Activated CD4-positive, alpha-beta T cell treated with anti-CD3 and anti-CD28 coated beads, Interleukin-2, amount 10 ng/mL, durations not matched to agents 24 days and 14 days (primary cell): ENCODE results near the gene VAV2. TPM values are rescaled to one million over a fixed set of nuclear protein-coding genes. Genes with fewer than 3 reads are reported as not detected.

ENCODE experiments used
- DNase-seq: peaks from one replicate; pipeline ENCODE4 v3.0.0; 2022
- H3K27ac Mint-ChIP-seq: one replicate; pipeline ENCODE4 v1.8.0; 2022; ENCODE audit warnings: mild to moderate bottlenecking, mixed read lengths
- H3K27me3 Mint-ChIP-seq: one replicate; pipeline ENCODE4 v1.8.0; 2022; ENCODE audit warnings: mixed read lengths
- H3K36me3 Mint-ChIP-seq: one replicate; pipeline ENCODE4 v1.8.0; 2022; ENCODE audit warnings: low read depth, mild to moderate bottlenecking, mixed read lengths
- H3K4me1 Mint-ChIP-seq: one replicate; pipeline ENCODE4 v1.8.0; 2021; ENCODE audit warnings: mixed read lengths
- H3K4me3 Mint-ChIP-seq: one replicate; pipeline ENCODE4 v1.8.0; 2022; ENCODE audit warnings: mild to moderate bottlenecking, moderate library complexity, mixed read lengths
- H3K9me3 Mint-ChIP-seq: one replicate; pipeline ENCODE4 v1.8.0; 2021; ENCODE audit warnings: mixed read lengths
- intact Hi-C: fragments of 100-400 bp; cut with micrococcal nuclease; formaldehyde crosslinking; loops from one replicate; pipeline ENCODE4 v1.15.1; 2023
- total RNA-seq: library from RNA; stranded (reverse); gene quantifications from 2 replicates; pipeline ENCODE4 v1.2.3, GENCODE V29; 2022

VAV2 gene
- total RNA-seq, 1 donor from 2014 or later = 9.0 TPM

- H3K4me1 Mint-ChIP-seq = no peaks in the 10 kb centered on the region
- intact Hi-C loops = no loop called here
- no peak overlapping the region for H3K4me3 Mint-ChIP-seq
- no peaks in the 10 kb centered on the region for H3K36me3 Mint-ChIP-seq
- no peak for DNase-seq
- H3K9me3 Mint-ChIP-seq = no peaks in the 10 kb centered on the region
- no peak overlapping the region for H3K27ac Mint-ChIP-seq
- peaks cover 1% of the 10 kb centered on the region for H3K27me3 Mint-ChIP-seq
These were observed 130.4 kb downstream of the VAV2 start for GRCh38 chr9:133861692-133862091.

GRCh38 chr9:133861086-133861485 lies 131.0 kb downstream of the VAV2 start:
- no peaks in the 10 kb centered on the region for H3K4me1 Mint-ChIP-seq
- no peaks in the 10 kb centered on the region for H3K36me3 Mint-ChIP-seq
- no peaks in the 10 kb centered on the region for H3K9me3 Mint-ChIP-seq
- intact Hi-C loops = no loop called here
- H3K4me3 Mint-ChIP-seq = no peak overlapping the region
- no peak for DNase-seq
- H3K27me3 Mint-ChIP-seq = peaks cover 1% of the 10 kb centered on the region
- no peak overlapping the region for H3K27ac Mint-ChIP-seq

- no peaks in the 10 kb centered on the region for H3K36me3 Mint-ChIP-seq
- DNase-seq = no peak
- no peak overlapping the region for H3K27ac Mint-ChIP-seq
- H3K9me3 Mint-ChIP-seq = no peaks in the 10 kb centered on the region
- intact Hi-C loops = no loop called here
- no peak overlapping the region for H3K4me3 Mint-ChIP-seq
- H3K4me1 Mint-ChIP-seq = no peaks in the 10 kb centered on the region
- peaks cover 1% of the 10 kb centered on the region for H3K27me3 Mint-ChIP-seq
These were observed 133.4 kb downstream of the VAV2 start for GRCh38 chr9:133858771-133859170.

GRCh38 chr9:133857639-133858038 lies 134.5 kb downstream of the VAV2 start:
- intact Hi-C loops = no loop called here
- Mint-ChIP-seq H3K4me1 (no peaks in the 10 kb centered on the region), H3K4me3 (no peak overlapping the region), H3K27ac (no peak overlapping the region), H3K36me3 (no peaks in the 10 kb centered on the region), H3K27me3 (peaks cover 1% of the 10 kb centered on the region), H3K9me3 (no peaks in the 10 kb centered on the region)
- no peak for DNase-seq

- Mint-ChIP-seq H3K27me3 (no peaks in the 10 kb centered on the region), H3K27ac (no peak overlapping the region), H3K4me1 (no peaks in the 10 kb centered on the region), H3K36me3 (no peaks in the 10 kb centered on the region), H3K4me3 (no peak overlapping the region), H3K9me3 (no peaks in the 10 kb centered on the region)
- intact Hi-C loops = no loop called here
- no peak for DNase-seq
These were observed 135.3 kb downstream of the VAV2 start for GRCh38 chr9:133856798-133857197.

GRCh38 chr9:133855802-133856521 lies 136.2 kb downstream of the VAV2 start:
- no peaks in the 10 kb centered on the region for H3K4me1 Mint-ChIP-seq
- no peak overlapping the region for H3K4me3 Mint-ChIP-seq
- no peaks in the 10 kb centered on the region for H3K9me3 Mint-ChIP-seq
- DNase-seq = no peak
- H3K36me3 Mint-ChIP-seq = no peaks in the 10 kb centered on the region
- intact Hi-C loops = no loop called here
- no peak overlapping the region for H3K27ac Mint-ChIP-seq
- H3K27me3 Mint-ChIP-seq = no peaks in the 10 kb centered on the region

GRCh38 chr9:133855371-133855770 lies 136.8 kb downstream of the VAV2 start:
- intact Hi-C loops = no loop called here
- Mint-ChIP-seq H3K27me3 (no peaks in the 10 kb centered on the region), H3K9me3 (no peaks in the 10 kb centered on the region), H3K4me3 (no peak overlapping the region), H3K27ac (no peak overlapping the region), H3K36me3 (no peaks in the 10 kb centered on the region), H3K4me1 (no peaks in the 10 kb centered on the region)
- DNase-seq = no peak

GRCh38 chr9:133854765-133855164 lies 137.4 kb downstream of the VAV2 start:
- Mint-ChIP-seq H3K9me3 (no peaks in the 10 kb centered on the region), H3K36me3 (no peaks in the 10 kb centered on the region), H3K27ac (no peak overlapping the region), H3K27me3 (no peaks in the 10 kb centered on the region), H3K4me3 (no peak overlapping the region), H3K4me1 (no peaks in the 10 kb centered on the region)
- no peak for DNase-seq
- intact Hi-C loops = no loop called here

- Mint-ChIP-seq H3K4me1 (no peaks in the 10 kb centered on the region), H3K27me3 (no peaks in the 10 kb centered on the region), H3K4me3 (no peak overlapping the region), H3K36me3 (no peaks in the 10 kb centered on the region), H3K27ac (no peak overlapping the region), H3K9me3 (no peaks in the 10 kb centered on the region)
- no peak for DNase-seq
- intact Hi-C loops = no loop called here
These were observed 138.1 kb downstream of the VAV2 start for GRCh38 chr9:133854048-133854447.

- DNase-seq = no peak
- no peaks in the 10 kb centered on the region for H3K36me3 Mint-ChIP-seq
- H3K27me3 Mint-ChIP-seq = no peaks in the 10 kb centered on the region
- H3K4me3 Mint-ChIP-seq = no peak overlapping the region
- intact Hi-C loops = no loop called here
- H3K4me1 Mint-ChIP-seq = no peaks in the 10 kb centered on the region
- H3K9me3 Mint-ChIP-seq = no peaks in the 10 kb centered on the region
- no peak overlapping the region for H3K27ac Mint-ChIP-seq
These were observed 138.8 kb downstream of the VAV2 start for GRCh38 chr9:133853331-133853730.

GRCh38 chr9:133852431-133852830 lies 139.7 kb downstream of the VAV2 start:
- Mint-ChIP-seq H3K36me3 (no peaks in the 10 kb centered on the region), H3K27ac (no peak overlapping the region), H3K27me3 (no peaks in the 10 kb centered on the region), H3K4me3 (no peak overlapping the region), H3K9me3 (no peaks in the 10 kb centered on the region), H3K4me1 (no peaks in the 10 kb centered on the region)
- intact Hi-C loops = no loop called here
- DNase-seq = no peak

- Mint-ChIP-seq H3K9me3 (no peaks in the 10 kb centered on the region), H3K4me3 (no peak overlapping the region), H3K36me3 (no peaks in the 10 kb centered on the region), H3K27me3 (no peaks in the 10 kb centered on the region), H3K27ac (no peak overlapping the region), H3K4me1 (no peaks in the 10 kb centered on the region)
- DNase-seq = no peak
- intact Hi-C loops = no loop called here
These were observed 140.4 kb downstream of the VAV2 start for GRCh38 chr9:133851693-133852092.

- no peaks in the 10 kb centered on the region for H3K27me3 Mint-ChIP-seq
- no peak overlapping the region for H3K27ac Mint-ChIP-seq
- no peaks in the 10 kb centered on the region for H3K9me3 Mint-ChIP-seq
- H3K4me1 Mint-ChIP-seq = no peaks in the 10 kb centered on the region
- intact Hi-C loops = no loop called here
- no peaks in the 10 kb centered on the region for H3K36me3 Mint-ChIP-seq
- DNase-seq = no peak
- no peak overlapping the region for H3K4me3 Mint-ChIP-seq
These were observed 141.2 kb downstream of the VAV2 start for GRCh38 chr9:133850937-133851336.

- Mint-ChIP-seq H3K27me3 (no peaks in the 10 kb centered on the region), H3K36me3 (no peaks in the 10 kb centered on the region), H3K9me3 (no peaks in the 10 kb centered on the region), H3K4me3 (no peak overlapping the region), H3K4me1 (no peaks in the 10 kb centered on the region), H3K27ac (no peak overlapping the region)
- DNase-seq = no peak
- intact Hi-C loops = no loop called here
These were observed 142.0 kb downstream of the VAV2 start for GRCh38 chr9:133850161-133850560.

- intact Hi-C loops = no loop called here
- Mint-ChIP-seq H3K4me1 (no peaks in the 10 kb centered on the region), H3K27ac (no peak overlapping the region), H3K27me3 (no peaks in the 10 kb centered on the region), H3K9me3 (no peaks in the 10 kb centered on the region), H3K4me3 (no peak overlapping the region), H3K36me3 (no peaks in the 10 kb centered on the region)
- DNase-seq = no peak
These were observed 142.9 kb downstream of the VAV2 start for GRCh38 chr9:133849110-133849670.
